Tibial nerve (tissue), 4 donors: ENCODE data around the gene LRRC56. TPM values are rescaled to one million over a fixed set of nuclear protein-coding genes. Genes with fewer than 3 reads are reported as not detected.

Experiments
- DNase-seq, 2 donors: peaks; one replicate each; pipeline ENCODE4 v3.0.0-alpha.2; 2019; ENCODE audit warnings: low spot score in 2 of 2
- H3K27ac ChIP-seq, 4 donors: fragments of 200-600 bp; sonication (generic) in 3 of 4; one replicate each; pipeline ENCODE4 v1.5.1; 2017 to 2019; ENCODE audit warnings: mild to moderate bottlenecking in 1 of 4
- H3K27me3 ChIP-seq, 2 donors: fragments of 200-600 bp; sonication (generic) in 1 of 2; one replicate each; pipeline versions ENCODE4 v1.5.1 to v1.6.0; 2017 to 2019
- H3K36me3 ChIP-seq, 3 donors: fragments of 200-600 bp; sonication (generic); one replicate each; pipeline ENCODE4 v1.5.1; 2018 to 2019
- H3K4me1 ChIP-seq, 4 donors: fragments of 200-600 bp; sonication (generic) in 3 of 4; one replicate each; pipeline ENCODE4 v1.5.1; 2017 to 2019
- H3K4me3 ChIP-seq, 4 donors: fragments of 200-600 bp; sonication (generic) in 3 of 4; one replicate each; pipeline ENCODE4 v1.5.1; 2017 to 2019; ENCODE audit warnings: mild to moderate bottlenecking in 1 of 4, moderate library complexity in 1 of 4
- H3K9me3 ChIP-seq, 4 donors: fragments of 200-600 bp; sonication (generic) in 3 of 4; one replicate each; pipeline ENCODE4 v1.5.1; 2017 to 2019
- EP300 ChIP-seq, 2 donors: sonication (generic); formaldehyde crosslinking; IDR thresholded peaks; one replicate each; pipeline ENCODE4 v1.6.1; 2017; ENCODE audit warnings: antibody characterized with exemption in 2 of 2, mild to moderate bottlenecking in 1 of 2
- POLR2A ChIP-seq, 2 donors: fragments of 450-650 bp; IDR thresholded peaks; one replicate each; pipeline ENCODE4 v1.6.1; 2017; ENCODE audit warnings: antibody characterized with exemption in 2 of 2, mild to moderate bottlenecking in 2 of 2, moderate library complexity in 2 of 2
- WGBS, 2 donors: methylation state at CpG; one replicate each; pipeline ENCODE4 v1.1.5; 2018; 5-methylcytosine and 5-hydroxymethylcytosine counted together
- total RNA-seq, 4 donors: library from RNA; depleted of rRNA; stranded (reverse); fragments of >200 nt; gene quantifications; one replicate each; pipeline ENCODE4 v1.1.0, GENCODE V29; 2016
- TF ChIP-seq, protein P1 (sequence below), 5 experiments: fragments of 200-600 bp in 3 of 5; fragments of 450-650 bp in 2 of 5; sonication (generic) in 3 of 5; IDR thresholded peaks; one replicate each; pipeline ENCODE4 v1.5.1; 2016 to 2019; ENCODE audit warnings: antibody characterized with exemption in 5 of 5, mild to moderate bottlenecking in 3 of 5, moderate library complexity in 2 of 5

Gene LRRC56
- total RNA-seq, 4 donors from 2014 or later: 0.22 to 1.4 (median 0.60) TPM; not detected in 1

DNA sequence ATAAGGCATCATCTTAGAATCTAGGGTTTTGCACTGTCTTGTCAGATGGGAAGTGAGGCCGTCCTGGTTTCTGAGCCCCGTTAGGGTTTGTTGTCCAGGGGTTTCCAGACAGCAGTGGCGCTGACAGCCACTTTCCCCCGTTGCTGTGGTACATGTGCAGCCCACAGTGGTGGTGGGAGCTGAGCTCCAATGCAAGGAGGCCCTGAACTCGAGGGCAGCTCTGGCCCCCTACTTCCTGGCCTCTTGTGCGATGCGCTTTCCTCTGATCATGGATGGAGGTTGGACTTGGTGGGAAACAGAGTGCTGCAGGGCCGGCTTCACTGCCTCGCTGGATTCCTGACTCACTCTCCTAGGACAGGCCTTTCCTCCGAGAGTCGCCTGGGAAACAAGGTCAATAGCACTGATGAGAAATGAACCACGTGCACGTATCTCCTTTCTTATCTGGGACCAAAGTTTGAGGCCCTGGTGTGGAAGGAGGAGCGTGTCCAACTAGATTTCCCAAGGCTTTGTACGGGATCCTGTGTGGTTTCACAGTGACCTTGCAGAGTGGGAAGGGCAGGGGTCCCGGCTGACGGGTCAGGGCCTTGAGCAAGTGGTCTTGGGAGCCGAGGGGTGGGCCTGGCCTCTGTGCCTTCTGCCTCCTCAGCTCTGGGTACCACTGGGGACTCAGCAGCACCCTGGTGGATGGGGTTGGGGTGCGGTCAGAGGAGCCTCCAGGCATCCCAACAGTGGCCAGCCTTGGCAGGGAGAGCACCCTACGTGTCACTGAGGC is 42.7 kb downstream of the LRRC56 start:
- Histone ChIP-seq H3K27ac (no peak overlapping the region), H3K36me3 (peaks cover 0 to 38% (median 4%) of the 10 kb centered on the region in 3 donors), H3K4me1 (peaks cover 0 to 52% (median 35%) of the 10 kb centered on the region in 4 donors), H3K27me3 (no peaks in the 10 kb centered on the region), H3K9me3 (no peaks in the 10 kb centered on the region), H3K4me3 (no peak overlapping the region)
- no peak for DNase-seq
- TF ChIP-seq EP300 (IDR thresholded peaks at IDR 0.05): no peak
- TF ChIP-seq, protein P1, sequence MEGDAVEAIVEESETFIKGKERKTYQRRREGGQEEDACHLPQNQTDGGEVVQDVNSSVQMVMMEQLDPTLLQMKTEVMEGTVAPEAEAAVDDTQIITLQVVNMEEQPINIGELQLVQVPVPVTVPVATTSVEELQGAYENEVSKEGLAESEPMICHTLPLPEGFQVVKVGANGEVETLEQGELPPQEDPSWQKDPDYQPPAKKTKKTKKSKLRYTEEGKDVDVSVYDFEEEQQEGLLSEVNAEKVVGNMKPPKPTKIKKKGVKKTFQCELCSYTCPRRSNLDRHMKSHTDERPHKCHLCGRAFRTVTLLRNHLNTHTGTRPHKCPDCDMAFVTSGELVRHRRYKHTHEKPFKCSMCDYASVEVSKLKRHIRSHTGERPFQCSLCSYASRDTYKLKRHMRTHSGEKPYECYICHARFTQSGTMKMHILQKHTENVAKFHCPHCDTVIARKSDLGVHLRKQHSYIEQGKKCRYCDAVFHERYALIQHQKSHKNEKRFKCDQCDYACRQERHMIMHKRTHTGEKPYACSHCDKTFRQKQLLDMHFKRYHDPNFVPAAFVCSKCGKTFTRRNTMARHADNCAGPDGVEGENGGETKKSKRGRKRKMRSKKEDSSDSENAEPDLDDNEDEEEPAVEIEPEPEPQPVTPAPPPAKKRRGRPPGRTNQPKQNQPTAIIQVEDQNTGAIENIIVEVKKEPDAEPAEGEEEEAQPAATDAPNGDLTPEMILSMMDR (IDR thresholded peaks at IDR 0.05): no peak
- no peak for TF ChIP-seq POLR2A (IDR thresholded peaks at IDR 0.05)
- 77 to 78% methylated on average over 19 to 20 of the region's 20 CpGs for WGBS, 2 donors

DNA sequence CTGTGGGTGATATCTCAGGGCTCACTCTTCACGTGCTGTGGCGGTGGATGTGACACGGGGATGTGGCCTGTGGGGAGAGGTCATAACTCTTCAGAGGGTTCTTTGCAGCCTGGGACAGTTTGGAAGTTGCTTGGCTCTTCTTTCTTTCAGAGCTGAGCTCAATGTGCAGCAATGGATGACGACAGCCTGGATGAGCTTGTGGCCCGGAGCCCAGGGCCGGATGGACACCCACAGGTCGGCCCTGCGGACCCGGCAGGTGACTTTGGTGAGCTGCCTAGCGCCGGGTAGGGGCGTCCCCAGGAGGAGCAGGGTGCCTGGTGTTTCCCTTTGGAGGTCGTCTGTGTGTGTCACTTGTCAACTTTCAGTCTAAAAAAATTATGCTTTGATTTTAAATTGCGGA is 44.0 kb downstream of the LRRC56 start:
- WGBS, 2 donors: 81 to 87% methylated on average over 14 of the region's 14 CpGs
- Histone ChIP-seq H3K36me3 (peaks cover 0 to 46% (median 4%) of the 10 kb centered on the region in 3 donors), H3K27ac (no peak overlapping the region), H3K27me3 (no peaks in the 10 kb centered on the region), H3K4me3 (no peak overlapping the region), H3K9me3 (no peaks in the 10 kb centered on the region), H3K4me1 (peaks cover 0 to 46% (median 30%) of the 10 kb centered on the region in 4 donors)
- TF ChIP-seq EP300 (IDR thresholded peaks at IDR 0.05): no peak
- TF ChIP-seq, protein P1 (IDR thresholded peaks at IDR 0.05): no peak
- TF ChIP-seq POLR2A (IDR thresholded peaks at IDR 0.05): no peak
- DNase-seq: no peak

DNA sequence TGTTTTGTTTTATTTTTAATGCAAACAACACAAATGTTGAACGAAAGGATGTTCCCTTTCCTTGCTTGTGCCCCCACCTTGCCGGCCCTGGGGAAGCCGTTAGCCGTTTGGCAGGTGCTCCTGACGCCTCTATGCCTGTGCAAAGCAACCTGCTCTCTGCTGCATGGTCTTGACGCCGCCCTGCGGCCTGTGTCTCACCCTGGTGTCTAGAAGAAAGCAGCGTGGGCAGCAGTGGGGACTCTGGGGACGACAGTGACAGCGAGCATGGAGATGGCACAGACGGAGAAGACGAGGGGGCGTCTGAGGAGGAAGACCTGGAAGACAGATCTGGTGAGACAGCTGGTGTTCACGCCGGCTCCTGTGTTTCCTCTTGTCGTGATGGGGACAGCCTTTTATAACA is 44.4 kb downstream of the LRRC56 start:
- WGBS, 2 donors: 84 to 88% methylated on average over 17 of the region's 17 CpGs
- Histone ChIP-seq H3K4me1 (peaks cover 0 to 46% (median 30%) of the 10 kb centered on the region in 4 donors), H3K4me3 (no peak overlapping the region), H3K27me3 (no peaks in the 10 kb centered on the region), H3K9me3 (no peaks in the 10 kb centered on the region), H3K27ac (no peak overlapping the region), H3K36me3 (peaks cover 0 to 50% (median 4%) of the 10 kb centered on the region in 3 donors)
- no peak for DNase-seq
- TF ChIP-seq, protein P1 (IDR thresholded peaks at IDR 0.05): no peak
- no peak for TF ChIP-seq EP300 (IDR thresholded peaks at IDR 0.05)
- TF ChIP-seq POLR2A (IDR thresholded peaks at IDR 0.05): no peak

DNA sequence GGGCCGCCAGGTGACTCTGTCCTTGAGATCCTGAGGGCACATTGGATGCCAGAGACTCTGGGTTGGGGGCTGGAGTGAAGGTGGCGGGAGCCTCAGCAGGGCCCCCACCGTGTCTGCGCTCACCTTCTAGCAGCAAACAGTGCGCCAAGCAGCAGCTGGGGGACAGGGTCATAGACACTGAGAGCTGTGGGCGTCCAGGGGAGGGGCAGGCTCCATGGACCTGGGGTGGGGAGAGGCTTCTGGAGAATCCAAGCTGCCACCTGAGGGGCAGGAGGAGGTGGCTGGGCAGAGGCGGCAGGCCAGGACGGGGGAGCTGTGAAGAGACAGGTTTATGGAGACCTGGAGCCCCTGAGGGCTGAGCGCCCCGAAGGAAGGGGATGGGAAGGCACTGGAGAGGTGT is 47.0 kb downstream of the LRRC56 start:
- WGBS, 2 donors: 95 to 98% methylated on average over 10 of the region's 10 CpGs

More for the DNA sequence above, 47.0 kb downstream of the LRRC56 start:
- no peaks in the 10 kb centered on the region for H3K9me3 ChIP-seq
- H3K4me1 ChIP-seq: peaks cover 0 to 23% (median 8%) of the 10 kb centered on the region in 4 donors
- no peaks in the 10 kb centered on the region for H3K27me3 ChIP-seq
- TF ChIP-seq, protein P1 (IDR thresholded peaks at IDR 0.05): no peak
- TF ChIP-seq POLR2A (IDR thresholded peaks at IDR 0.05) (no peak), EP300 (IDR thresholded peaks at IDR 0.05) (no peak)
- peaks cover 0 to 71% (median 4%) of the 10 kb centered on the region in 3 donors for H3K36me3 ChIP-seq
- no peak overlapping the region for H3K27ac ChIP-seq
- no peak for DNase-seq
- no peak overlapping the region for H3K4me3 ChIP-seq
